Adrenal gland (tissue), 12 donors: ENCODE measurements around the gene PRKCE. TPM values are rescaled to one million over a fixed set of nuclear protein-coding genes. Genes with fewer than 3 reads are reported as not detected.

Experiments used
- DNase-seq, 7 donors: peaks; one replicate each; pipeline ENCODE4 v3.0.0-alpha.2; 2019 to 2020
- H3K27ac ChIP-seq, 5 donors: fragments of 200-600 bp; sonication (generic) in 4 of 5; 1 replicate in 3 of 5; 2 replicates in 2 of 5; pipeline versions ENCODE4 v1.5.1 to v1.8.0; 2016 to 2020; ENCODE audit warnings: mild to moderate bottlenecking in 1 of 5
- H3K27me3 ChIP-seq: fragments of 200-600 bp; 2 replicates; pipeline ENCODE4 v1.8.0; 2021
- H3K36me3 ChIP-seq, 2 donors: fragments of 200-600 bp; replicated peaks in 1 of 2; 1 replicate in 1 of 2; 2 replicates in 1 of 2; pipeline versions ENCODE4 v1.5.1 to v1.8.0; 2018 to 2022
- H3K4me1 ChIP-seq, 2 donors: fragments of 200-600 bp; replicated peaks in 1 of 2; 1 replicate in 1 of 2; 2 replicates in 1 of 2; pipeline versions ENCODE4 v1.5.1 to v1.8.0; 2018 to 2021
- H3K4me3 ChIP-seq, 4 donors: fragments of 200-600 bp; sonication (generic) in 3 of 4; one replicate each; pipeline ENCODE4 v1.5.1; 2016 to 2018
- H3K9me3 ChIP-seq, 3 donors: fragments of 200-600 bp; sonication (generic) in 1 of 3; replicated peaks in 1 of 3; 1 replicate in 2 of 3; 2 replicates in 1 of 3; pipeline versions ENCODE4 v1.5.1 to v1.8.0; 2016 to 2021
- POLR2A ChIP-seq, 2 donors: fragments of 450-650 bp; IDR thresholded peaks; one replicate each; pipeline ENCODE4 v1.6.1; 2017; ENCODE audit warnings: antibody characterized with exemption in 2 of 2, mild to moderate bottlenecking in 2 of 2, moderate library complexity in 1 of 2
- WGBS, 4 donors: extraction: QIAGEN DNeasy Blood & Tissue Kit in 2 of 4; methylation state at CpG; one replicate each; pipeline versions ENCODE4 v1.1.5 to v1.1.7; 2013 to 2017; 5-methylcytosine and 5-hydroxymethylcytosine counted together
- intact Hi-C, 2 donors: fragments of 100-400 bp; cut with DNase I; formaldehyde crosslinking; loops; one replicate each; pipeline versions ENCODE4 v1.14.1 to v1.15.0; 2022 to 2023
- polyA plus RNA-seq, 3 donors: library from polyadenylated mRNA; stranded (reverse); fragments of 200-250 nt in 2 of 3; fragments of 350-450 nt in 1 of 3; fragmentation: Illumina TruSeq in 1 of 3; extraction: RNeasy Lipid Tissue Mini Kit (QIAGEN cat#74804) in 1 of 3; gene quantifications; one replicate each; pipeline ENCODE4 v1.2.3, GENCODE V29; 2013 to 2014
- total RNA-seq, 9 donors: library from RNA; depleted of rRNA in 4 of 9; stranded (reverse); fragments of >200 nt in 4 of 9; fragments of 120-200 nt in 1 of 9; fragmentation: NEBNext Ultra II Directional in 1 of 9; extraction: Animal tissue kit (Norgen Biotek cat#: 25700) in 1 of 9; gene quantifications; one replicate each; pipeline versions ENCODE4 v1.1.0 to v1.2.4, GENCODE V29; 2013 to 2023
- TF ChIP-seq, protein P1 (sequence below), 6 experiments: fragments of 450-650 bp in 4 of 6; fragments of 200-600 bp in 2 of 6; sonication (generic) in 1 of 6; IDR thresholded peaks; 1 replicate in 5 of 6; 2 replicates in 1 of 6; pipeline versions ENCODE4 v1.5.1 to v1.8.0; 2016 to 2021; ENCODE audit warnings: antibody characterized with exemption in 6 of 6, mild to moderate bottlenecking in 2 of 6, moderate library complexity in 1 of 6
- donor health status: healthy with polysubstance abuse.
- donor health status: Bipolar disorder and iron deficiency.
- donor health status: DM: yes; HTN: yes; CAD: no.
- donor health status: DM: no; HTN: no; CAD: no.
- donor health status: DM: no; HTN: no; CAD: no.
- donor health status: DM: yes; HTN: yes; CAD: no.

The PRKCE gene
- total and polyA plus RNA-seq, 12 donors = 1.9 to 19.2 (median 8.0) TPM

DNA sequence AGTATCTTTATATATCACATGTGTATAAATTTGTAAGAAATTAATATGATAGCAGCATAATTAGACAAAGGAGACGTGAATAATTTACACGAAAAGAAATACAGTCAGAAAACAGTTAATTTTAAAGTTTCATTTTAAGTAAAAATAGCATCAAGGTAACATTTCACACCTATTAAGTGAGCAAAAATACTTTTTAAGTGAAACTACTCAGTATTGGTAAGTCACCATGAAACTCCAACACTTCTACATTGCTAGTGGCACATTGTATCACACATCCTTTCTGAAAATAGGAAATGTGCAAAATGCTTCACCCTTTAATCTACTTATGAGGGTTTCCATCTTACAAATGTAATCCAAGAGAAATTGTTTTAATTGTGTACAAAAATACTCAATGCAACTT lies 357.8 kb downstream of the PRKCE start:
- Histone ChIP-seq H3K27me3 (no peaks in the 10 kb centered on the region), H3K4me1 (peaks cover 0 to 5% of the 10 kb centered on the region in 2 donors), H3K27ac (no peak overlapping the region), H3K9me3 (no peaks in the 10 kb centered on the region), H3K4me3 (no peak overlapping the region), H3K36me3 (no peaks in the 10 kb centered on the region)
- TF ChIP-seq, protein P1, sequence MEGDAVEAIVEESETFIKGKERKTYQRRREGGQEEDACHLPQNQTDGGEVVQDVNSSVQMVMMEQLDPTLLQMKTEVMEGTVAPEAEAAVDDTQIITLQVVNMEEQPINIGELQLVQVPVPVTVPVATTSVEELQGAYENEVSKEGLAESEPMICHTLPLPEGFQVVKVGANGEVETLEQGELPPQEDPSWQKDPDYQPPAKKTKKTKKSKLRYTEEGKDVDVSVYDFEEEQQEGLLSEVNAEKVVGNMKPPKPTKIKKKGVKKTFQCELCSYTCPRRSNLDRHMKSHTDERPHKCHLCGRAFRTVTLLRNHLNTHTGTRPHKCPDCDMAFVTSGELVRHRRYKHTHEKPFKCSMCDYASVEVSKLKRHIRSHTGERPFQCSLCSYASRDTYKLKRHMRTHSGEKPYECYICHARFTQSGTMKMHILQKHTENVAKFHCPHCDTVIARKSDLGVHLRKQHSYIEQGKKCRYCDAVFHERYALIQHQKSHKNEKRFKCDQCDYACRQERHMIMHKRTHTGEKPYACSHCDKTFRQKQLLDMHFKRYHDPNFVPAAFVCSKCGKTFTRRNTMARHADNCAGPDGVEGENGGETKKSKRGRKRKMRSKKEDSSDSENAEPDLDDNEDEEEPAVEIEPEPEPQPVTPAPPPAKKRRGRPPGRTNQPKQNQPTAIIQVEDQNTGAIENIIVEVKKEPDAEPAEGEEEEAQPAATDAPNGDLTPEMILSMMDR (IDR thresholded peaks at IDR 0.05) = no peak
- TF ChIP-seq POLR2A (IDR thresholded peaks at IDR 0.05) = no peak
- intact Hi-C loops = loop anchor here (5.0 kb wide), 1 partner anchor 358 kb away; no protein-coding TSS in a partner anchor
- DNase-seq = no peak
- 85 to 98% (median 92%) methylated on average over 2 of the region's 2 CpGs for WGBS, 4 donors

DNA sequence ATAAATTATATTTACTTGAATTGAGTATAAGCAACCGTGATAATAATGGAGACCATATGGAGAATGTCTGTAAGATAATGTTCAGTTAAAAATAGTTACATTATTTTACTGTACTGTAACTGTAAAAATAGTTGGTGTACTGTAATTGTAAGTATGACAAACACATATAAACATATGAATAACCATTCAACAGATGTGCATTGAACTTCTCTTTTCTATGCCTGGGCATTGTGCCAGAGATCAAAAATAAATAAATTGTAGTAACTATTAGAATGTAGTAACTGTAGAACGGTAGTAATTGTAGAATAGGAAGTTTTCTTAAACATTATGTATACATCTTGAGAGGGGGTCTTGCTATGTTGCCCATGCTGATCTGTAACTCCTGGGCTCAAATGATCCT lies 358.3 kb downstream of the PRKCE start:
- no peak overlapping the region for H3K27ac ChIP-seq
- intact Hi-C loops = loop anchor here (5.0 kb wide), 1 partner anchor 358 kb away; no protein-coding TSS in a partner anchor
- no peak overlapping the region for H3K4me3 ChIP-seq
- H3K36me3 ChIP-seq = no peaks in the 10 kb centered on the region
- H3K9me3 ChIP-seq = no peaks in the 10 kb centered on the region
- 64 to 70% (median 68%) methylated on average over 2 of the region's 2 CpGs for WGBS, 4 donors
- DNase-seq = no peak
- no peaks in the 10 kb centered on the region for H3K27me3 ChIP-seq
- TF ChIP-seq, protein P1 (IDR thresholded peaks at IDR 0.05) = no peak
- H3K4me1 ChIP-seq = peaks cover 0 to 5% of the 10 kb centered on the region in 2 donors

DNA sequence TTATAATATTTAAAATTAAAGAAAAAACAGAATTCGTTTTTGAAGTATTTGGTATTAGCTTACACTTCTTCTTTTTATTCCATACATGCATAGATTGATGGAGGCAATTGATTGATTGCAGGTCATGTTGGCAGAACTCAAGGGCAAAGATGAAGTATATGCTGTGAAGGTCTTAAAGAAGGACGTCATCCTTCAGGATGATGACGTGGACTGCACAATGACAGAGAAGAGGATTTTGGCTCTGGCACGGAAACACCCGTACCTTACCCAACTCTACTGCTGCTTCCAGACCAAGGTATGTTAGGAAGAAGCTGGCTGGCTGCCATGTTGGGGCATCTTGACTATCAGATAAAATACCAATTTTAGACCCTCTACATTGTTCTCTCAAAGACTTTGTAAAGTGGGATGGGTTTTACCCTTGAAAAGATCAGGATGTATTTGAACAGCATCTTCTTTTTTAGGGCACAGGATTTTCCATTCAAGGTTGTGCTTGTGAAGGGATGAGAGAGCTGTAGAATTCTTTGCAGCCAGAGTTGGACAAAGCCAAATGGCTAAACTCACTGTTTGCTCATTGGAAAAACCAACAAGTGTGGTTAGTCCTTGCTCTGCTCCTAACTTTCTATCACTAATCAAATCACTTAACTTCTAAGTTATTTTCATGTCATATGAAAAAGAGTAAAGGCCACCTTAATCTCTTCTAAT lies 358.9 kb downstream of the PRKCE start:
- H3K27me3 ChIP-seq = no peaks in the 10 kb centered on the region
- WGBS, 4 donors = 72 to 83% (median 74%) methylated on average over 5 of the region's 5 CpGs
- H3K4me1 ChIP-seq = peaks cover 0 to 11% of the 10 kb centered on the region in 2 donors
- H3K36me3 ChIP-seq = no peaks in the 10 kb centered on the region
- TF ChIP-seq, protein P1 (IDR thresholded peaks at IDR 0.05) = no peak
- TF ChIP-seq POLR2A (IDR thresholded peaks at IDR 0.05) = no peak
- intact Hi-C loops = no loop called here
- no peak for DNase-seq
- no peaks in the 10 kb centered on the region for H3K9me3 ChIP-seq
- no peak overlapping the region for H3K4me3 ChIP-seq
- H3K27ac ChIP-seq = no peak overlapping the region

DNA sequence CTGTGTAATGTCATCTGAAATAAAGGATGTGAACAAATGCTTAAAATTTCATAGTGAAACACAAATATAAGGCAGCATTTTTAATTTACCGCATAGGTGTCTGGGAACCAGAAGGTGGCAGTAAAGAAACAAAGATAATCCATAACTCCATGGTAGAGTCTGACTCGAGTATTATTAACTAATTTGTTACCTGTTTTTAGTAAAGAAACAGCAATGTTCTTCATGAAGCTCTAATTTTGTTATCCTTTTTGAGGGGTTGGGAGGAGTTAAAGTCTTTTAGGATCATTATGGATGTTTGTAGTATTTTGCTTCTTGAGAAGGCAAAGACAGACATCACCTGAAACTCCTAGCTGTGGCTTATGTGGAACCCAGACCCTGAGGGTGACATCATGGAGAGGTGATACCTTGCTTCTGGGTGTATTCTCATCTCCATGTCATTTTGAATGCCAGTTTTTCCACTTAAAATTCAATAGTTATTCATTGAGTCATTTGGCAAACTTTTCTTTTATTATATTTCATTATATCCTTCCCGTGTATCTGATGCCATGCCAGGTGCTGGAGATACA lies 359.5 kb downstream of the PRKCE start:
- Histone ChIP-seq H3K4me1 (peaks cover 0 to 16% of the 10 kb centered on the region in 2 donors), H3K27me3 (no peaks in the 10 kb centered on the region), H3K9me3 (no peaks in the 10 kb centered on the region), H3K27ac (no peak overlapping the region), H3K4me3 (no peak overlapping the region), H3K36me3 (no peaks in the 10 kb centered on the region)
- DNase-seq = no peak
- WGBS, 4 donors = 37 to 42% (median 40%) methylated on average over 3 of the region's 3 CpGs
- TF ChIP-seq, protein P1 (IDR thresholded peaks at IDR 0.05) = peak; percentile 50 to 75 (median 62)
- no peak for TF ChIP-seq POLR2A (IDR thresholded peaks at IDR 0.05)
- intact Hi-C loops = no loop called here
